VCaP (cell line): ENCODE results near the gene ACSS1.

Source experiments
- H3K27ac ChIP-seq: fragments of 450-650 bp; 2 replicates; pipeline ENCODE4 v1.5.1; 2017
- CTCF ChIP-seq: fragments of 450-650 bp; conservative IDR thresholded peaks from 2 replicates; pipeline ENCODE4 v1.5.1; 2017; ENCODE audit warnings: mild to moderate bottlenecking, moderate library complexity

ACSS1 gene

GRCh38 chr20:25083141-25083772, 25.3 kb upstream of the ACSS1 start:
- TF ChIP-seq CTCF = no peak

GRCh38 chr20:25082498-25082873, 24.5 kb upstream of the ACSS1 start:
- no peak for TF ChIP-seq CTCF
- no peak overlapping the region for H3K27ac ChIP-seq

More at GRCh38 chr20:25083141-25083772, 25.3 kb upstream of the ACSS1 start:
- no peak overlapping the region for H3K27ac ChIP-seq

- no peak within 1 kb of the TSS for H3K27ac ChIP-seq
- no peak for TF ChIP-seq CTCF
These were observed 24.0 kb upstream of the ACSS1 start, which contains the start of gene VSX1 for GRCh38 chr20:25081730-25082497. Gene VSX1, minus strand, starts transcription at chr20:25082141. Its CDS starts 45 bp downstream, at chr20:25082096.

GRCh38 chr20:25081065-25081729, 23.3 kb upstream of the ACSS1 start:
- no peak for TF ChIP-seq CTCF
- no peak overlapping the region for H3K27ac ChIP-seq

GRCh38 chr20:25079171-25079570, 21.2 kb upstream of the ACSS1 start:
- TF ChIP-seq CTCF = no peak
- no peak overlapping the region for H3K27ac ChIP-seq

- TF ChIP-seq CTCF = no peak
- H3K27ac ChIP-seq = no peak overlapping the region
These were observed 20.7 kb upstream of the ACSS1 start for GRCh38 chr20:25078662-25079061.

- H3K27ac ChIP-seq = no peak overlapping the region
These were observed 19.8 kb upstream of the ACSS1 start for GRCh38 chr20:25077610-25078169.

More at GRCh38 chr20:25077610-25078169, 19.8 kb upstream of the ACSS1 start:
- TF ChIP-seq CTCF = no peak
